Hematopoietic multipotent progenitor cell (in vitro differentiated cells): ENCODE results near the gene MAP1LC3A. TPM values are rescaled to one million over a fixed set of nuclear protein-coding genes. Genes with fewer than 3 reads are reported as not detected.
A peak's percentile ranks its signal among the peaks of the same experiment; 100 is the strongest.

Experiments
- DNase-seq, 3 donors: peaks; one replicate each; pipeline ENCODE4 v3.0.0-alpha.2; 2011 to 2015; ENCODE audit warnings: low read depth in 2 of 3, low spot score in 2 of 3
- total RNA-seq: library from RNA; depleted of rRNA; stranded (reverse); fragments of >200 nt; gene quantifications from one replicate; pipeline ENCODE4 v1.2.3, GENCODE V29; 2012

The MAP1LC3A gene
- total RNA-seq, 1 donor, result 5.1 TPM

DNA sequence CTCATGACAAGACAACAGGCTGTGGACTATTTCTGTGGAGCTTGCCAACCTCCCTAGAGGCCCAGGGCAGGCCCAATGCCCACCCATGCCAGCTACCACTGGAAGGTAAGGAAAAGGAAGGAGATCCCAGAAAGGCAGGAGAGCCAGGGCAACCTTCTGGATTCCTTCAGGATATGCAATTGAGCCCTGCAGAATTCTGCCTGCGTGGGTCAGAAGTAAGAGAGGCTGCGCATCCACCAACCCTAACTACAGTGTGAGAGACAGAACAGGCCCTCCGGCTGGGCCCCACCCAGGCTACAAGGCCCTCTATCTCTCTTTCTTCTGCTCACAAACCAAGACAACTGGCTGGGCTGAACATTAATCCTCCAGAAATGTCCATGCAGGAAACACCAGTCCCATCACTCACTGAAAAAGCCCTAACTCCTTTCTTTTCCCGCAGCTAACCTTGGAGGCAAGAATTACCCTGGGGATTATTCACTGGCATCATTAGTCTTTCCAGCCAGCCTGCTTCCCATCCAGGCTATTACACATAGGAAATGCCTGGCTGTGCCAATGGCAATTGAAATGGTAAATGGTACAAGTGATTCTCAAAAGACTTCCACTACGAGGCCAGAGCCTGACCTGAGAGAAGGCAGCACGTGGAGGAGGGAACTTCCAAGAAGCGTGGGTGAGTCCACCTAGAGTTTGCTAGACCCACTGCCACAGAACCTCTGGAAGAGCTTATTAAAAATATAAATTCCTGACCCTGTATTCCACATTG, 15.2 kb downstream of the MAP1LC3A start:
- DNase-seq, result no peak

DNA sequence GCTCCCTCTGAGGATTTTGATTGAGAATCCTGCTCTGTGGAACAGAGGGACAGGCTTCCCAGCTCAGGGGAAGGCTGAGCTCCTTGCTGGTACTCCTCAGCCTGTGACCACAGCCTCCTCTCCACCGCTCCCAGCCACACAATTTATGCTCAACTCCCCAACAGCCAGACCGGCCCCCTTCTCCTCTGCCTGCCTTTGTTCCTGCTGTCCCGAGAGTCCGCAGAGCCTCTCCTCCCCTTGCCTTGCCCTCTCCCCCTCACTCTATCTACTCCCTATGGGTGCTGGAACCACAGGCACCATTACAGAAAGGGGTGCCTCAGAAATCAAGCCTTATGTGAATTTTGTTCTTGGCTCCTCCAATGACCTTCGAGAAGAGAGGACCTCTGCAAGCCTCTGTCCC, 15.9 kb downstream of the MAP1LC3A start:
- DNase-seq, result no peak

- no peak for DNase-seq
These were observed 16.3 kb downstream of the MAP1LC3A start for GRCh38 chr20:34574861-34575260.

GRCh38 chr20:34575271-34575670, 16.8 kb downstream of the MAP1LC3A start:
- no peak for DNase-seq

DNA sequence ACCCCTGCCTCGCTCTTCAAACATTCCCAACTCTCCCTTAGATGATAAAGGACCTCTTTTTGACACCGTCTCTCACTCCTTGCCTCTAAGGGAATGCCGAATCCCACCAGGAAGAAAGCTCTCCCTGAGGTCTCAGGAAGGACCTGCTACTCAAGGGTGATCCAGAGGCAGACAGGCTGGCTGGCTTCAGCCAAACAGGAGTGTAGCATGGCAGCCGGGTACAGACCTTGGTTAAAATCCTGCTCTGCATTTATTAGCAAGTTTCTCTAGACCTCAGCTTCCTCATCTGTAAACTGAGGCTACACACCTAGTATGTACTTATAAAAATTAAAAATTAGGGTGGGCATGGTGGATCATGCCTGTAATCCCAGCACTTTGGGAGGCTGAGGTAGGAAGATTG, 17.2 kb downstream of the MAP1LC3A start:
- no peak for DNase-seq

DNA sequence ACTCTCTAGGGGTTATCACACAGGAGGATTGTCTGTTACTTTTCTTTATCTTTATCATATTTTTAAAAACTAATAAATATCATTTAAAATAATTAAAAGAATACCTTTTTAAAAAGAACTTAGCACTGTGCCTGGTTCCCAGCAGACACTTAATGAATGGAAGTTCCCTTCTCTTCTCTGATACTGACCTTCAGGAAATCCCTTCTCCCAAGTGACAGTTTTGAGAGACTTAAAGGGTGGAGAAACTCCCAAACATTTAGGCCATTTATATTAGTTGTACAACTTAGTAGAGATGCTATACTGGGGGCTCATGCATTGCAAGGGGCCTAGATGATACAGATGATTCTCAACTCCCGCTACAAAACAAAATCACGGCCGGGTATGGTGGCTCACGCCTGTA, 18.5 kb downstream of the MAP1LC3A start:
- DNase-seq, result no peak

DNA sequence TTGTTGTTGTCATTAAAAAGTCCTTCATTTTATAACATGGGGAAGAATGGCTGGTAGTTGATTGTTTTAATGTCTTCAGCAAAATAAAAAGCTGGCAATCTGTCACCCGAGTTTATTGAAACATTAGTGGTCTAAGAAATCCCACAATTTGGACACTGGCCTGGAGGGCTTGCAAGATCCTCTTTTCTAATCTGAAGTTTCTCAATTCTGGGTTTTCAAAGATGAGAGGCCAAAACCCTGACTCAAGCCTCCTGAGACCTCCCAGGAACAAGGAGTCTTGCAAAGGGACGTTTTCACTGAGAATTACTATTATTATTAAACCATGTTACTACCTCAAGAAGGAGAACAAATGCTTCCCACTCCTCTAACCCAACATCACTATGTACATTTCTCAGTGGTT, 19.5 kb downstream of the MAP1LC3A start:
- no peak for DNase-seq

DNA sequence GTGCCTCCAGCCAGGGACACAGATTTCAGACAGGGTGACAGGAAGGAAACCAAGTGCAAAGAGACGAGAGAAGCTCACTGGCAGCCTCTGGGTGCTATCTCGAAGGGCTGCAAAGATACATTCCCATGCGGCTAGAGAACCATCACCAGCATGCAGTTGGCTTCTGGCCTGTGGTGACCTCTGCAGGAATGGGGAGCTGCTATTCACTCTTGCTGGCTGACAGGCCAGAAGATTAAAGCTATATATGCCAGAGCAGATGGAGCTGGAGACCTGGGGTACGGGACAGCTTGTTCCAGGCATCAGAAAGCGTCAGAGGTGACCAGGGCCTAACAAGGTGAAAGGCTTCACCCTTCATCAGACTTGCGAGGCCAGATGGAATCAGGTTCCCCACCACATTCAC, 20.0 kb downstream of the MAP1LC3A start:
- no peak for DNase-seq

- DNase-seq, result no peak
These were observed 20.9 kb downstream of the MAP1LC3A start for GRCh38 chr20:34579191-34579978.

DNA sequence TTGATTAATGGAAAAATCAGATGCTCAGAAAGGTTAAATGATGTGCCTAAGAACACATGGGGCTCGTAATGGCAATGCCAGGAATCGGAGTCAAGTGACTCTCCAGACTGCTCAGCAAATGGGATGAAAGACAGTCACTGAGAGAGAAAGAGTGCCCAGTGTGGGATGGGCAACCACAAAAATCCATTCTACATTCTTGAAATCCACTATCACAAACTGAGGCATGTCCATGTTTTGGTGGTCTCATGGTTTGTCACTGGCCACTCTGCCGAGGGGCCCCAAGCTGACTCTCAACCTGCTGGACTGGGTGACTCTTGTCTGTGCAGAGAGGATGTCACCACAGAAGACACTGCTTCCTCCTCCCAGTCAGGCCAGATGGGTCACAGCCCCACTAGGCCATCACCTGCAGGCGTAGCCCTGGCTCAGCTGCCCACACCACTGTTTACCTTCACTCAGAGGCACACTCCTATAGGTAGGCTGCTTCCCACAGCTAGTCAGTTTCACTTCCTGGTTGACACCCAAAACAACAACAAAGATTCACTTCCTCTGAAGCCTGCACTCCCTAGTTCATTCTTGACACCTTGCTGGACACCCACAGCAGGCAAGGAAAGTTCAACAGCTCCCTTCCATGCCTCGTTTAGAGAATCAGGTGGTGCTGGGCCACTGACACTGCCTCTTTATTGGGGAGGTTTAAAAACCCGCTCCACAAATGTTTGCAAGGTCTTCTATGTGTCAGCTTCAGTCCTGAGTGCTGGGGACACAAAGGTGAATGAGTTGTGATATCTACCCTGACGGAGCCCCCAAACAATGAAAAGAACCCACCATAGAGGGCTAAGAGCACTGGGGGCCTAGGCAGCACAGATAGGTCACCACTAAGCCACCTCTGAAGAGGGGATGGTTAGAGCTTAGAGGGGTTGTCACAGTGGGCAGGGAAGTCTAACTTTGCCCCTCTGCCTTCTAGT, 21.7 kb downstream of the MAP1LC3A start:
- DNase-seq, result no peak

DNA sequence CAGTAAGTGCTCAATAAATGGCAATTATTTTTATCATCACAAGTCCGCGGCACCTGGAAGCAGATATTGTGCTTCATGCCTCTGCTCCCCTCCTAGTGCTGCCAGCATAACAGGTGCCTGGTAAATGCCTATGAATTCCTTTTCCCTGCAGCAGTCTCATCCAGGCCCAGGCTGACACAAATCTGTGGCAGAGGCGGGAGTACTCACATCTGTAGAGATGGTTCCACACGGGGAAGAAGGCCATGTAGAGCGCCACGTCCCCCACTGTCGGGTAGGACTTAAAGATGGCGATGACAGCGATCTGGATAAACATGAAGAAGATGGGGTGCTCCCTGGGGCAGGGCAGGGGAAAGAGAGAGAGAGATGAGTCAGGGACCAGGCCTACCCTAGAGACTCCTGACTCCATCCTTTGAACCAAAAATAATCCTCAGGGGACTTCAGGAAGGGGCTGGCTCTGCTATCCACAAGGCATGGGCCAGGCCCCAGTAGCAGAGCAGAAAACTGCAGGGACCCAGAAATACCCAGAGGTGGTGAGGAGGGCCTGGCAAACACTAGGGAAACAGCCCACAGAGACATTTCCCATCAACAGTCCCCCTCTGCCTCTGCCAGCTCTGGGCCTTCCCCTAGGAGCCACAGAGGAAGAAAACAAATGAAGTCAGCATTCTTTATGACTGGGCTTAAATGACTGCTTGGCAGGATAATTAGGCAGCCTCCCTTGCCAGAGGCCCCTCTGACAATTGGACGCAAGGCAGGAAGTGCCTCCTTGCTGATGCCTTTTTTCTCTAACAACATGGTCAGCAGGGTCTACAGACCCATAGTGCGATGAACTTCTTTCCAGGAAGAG, 23.0 kb downstream of the MAP1LC3A start:
- DNase-seq, result peak in 1 of 3 donors; percentile 14

- no peak for DNase-seq
These were observed 23.7 kb downstream of the MAP1LC3A start for GRCh38 chr20:34582221-34582620.

GRCh38 chr20:34582911-34583310, 24.4 kb downstream of the MAP1LC3A start:
- no peak for DNase-seq

DNA sequence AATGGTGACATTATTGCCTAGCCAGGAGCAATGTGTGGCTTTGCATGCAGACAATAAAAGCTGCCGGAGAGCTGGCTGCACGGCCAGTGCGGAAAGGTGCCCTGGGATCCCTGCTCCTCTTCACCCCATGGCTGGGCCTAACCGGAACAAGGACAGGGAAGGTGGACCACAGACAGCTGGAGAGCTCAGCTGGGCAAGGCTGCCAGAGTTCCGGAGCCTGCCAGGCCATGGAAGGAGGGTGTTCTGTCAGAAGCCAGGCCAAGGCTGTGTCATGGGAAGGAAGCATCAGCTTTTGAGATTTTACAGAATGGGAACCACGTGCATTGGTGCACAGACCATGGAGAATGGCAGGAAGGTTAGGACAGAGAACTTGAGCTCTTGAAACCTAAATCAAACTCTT, 25.0 kb downstream of the MAP1LC3A start:
- peak in 1 of 3 donors; percentile 32 for DNase-seq

- DNase-seq, result no peak
These were observed 26.5 kb downstream of the MAP1LC3A start for GRCh38 chr20:34585019-34585418.

DNA sequence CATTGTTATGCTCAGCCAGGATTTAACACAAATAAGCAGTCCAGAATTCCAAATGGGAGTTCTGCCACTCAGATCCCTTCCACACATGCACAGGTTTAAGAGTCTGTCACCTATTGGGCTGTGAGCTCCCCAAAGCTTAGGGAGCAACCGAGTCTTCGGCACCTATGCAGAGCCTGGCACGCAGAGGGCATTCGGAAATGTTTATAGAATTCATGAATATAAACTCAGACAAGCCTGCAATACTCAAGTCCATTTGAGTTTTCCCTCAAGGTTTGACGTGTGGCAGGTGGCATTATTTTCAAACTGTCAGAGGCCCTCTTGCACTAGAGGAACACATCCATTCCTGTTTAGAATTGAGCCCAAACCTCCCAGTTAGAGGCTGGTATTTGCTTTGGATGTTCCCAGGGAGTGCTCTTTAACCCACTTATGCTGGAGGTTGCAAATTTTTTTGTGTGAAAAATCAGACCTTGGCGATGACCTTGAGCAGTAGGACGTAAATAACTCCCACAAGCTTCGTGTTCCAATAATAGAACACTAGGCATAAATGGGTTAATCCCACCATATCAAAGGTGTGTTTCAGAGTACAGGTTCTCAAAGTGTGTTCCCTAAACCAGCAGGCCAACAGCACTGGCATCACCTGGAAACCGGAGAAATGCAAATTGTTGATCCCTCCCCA, 28.1 kb downstream of the MAP1LC3A start:
- no peak for DNase-seq

DNA sequence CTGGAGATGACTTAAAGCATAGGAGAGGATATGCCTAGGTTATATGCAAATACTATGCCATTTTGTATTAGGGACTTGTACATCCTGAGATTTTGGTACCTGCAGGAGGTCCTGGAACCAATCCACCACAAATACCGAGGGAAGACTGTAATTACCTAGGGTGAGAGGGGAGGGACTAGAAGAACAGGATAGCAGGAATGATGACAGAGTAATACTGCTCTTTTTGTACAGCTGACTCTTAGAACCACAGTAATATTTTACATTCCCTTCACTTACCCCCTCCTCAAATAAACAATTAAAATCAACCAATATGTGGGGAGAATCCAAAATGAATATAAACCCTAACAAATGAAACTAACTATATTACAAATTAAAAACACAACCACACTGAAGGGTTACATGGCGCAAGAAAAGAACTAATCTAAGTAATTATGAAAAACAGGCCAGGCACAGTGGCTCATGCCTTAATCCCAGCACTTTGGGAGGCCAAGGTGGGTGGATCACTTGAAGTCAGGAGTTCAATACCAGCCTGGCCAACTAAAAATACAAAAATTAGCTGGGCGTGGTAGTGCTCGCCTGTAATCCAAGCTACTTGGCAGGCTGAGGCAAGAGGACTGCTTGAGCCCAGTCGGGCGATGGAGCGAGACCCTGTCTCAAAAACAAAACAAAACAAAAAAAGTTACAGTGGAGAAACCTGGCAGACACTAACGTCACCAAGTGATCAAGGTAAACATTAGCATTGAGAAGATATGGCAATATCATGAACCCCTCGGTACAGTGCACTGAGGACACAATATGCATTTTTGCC, 37.1 kb downstream of the MAP1LC3A start:
- DNase-seq, result no peak

DNA sequence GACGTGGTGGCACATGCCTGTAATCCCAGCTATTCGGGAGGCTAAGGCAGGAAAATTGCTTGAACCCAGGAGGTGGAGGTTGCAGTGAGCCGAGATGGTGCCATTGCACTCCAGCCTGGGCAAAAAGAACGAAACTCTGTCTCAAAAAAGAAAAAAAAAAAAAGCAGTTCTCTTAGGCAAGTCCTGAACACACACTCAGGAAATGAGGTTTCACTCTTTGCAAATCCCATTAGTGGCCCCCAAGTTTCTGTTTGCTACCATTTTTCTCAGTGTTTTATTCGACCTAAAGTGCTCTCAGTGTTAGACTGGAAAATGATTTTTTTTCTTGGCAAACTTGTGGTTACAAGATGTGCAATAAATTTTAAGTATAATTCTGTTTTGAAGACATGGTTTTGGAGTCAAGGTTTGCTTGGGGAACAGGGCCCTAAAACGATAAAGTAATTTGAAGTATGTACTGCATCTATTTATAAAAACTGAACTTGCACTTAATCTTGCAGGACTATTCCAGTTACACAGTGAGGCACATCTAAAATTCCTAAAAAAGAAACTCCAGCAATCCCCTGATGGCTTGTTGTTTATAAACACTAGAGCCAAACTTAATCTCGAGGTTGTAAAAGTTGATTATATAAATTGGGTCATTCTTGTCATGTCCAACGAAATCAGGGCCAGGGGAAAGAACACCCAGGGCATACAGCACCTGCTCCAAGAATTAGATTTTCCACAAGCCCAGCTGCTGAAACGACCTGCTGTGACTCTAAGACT, 42.6 kb downstream of the MAP1LC3A start:
- no peak for DNase-seq
